ENCODE data around the gene LYL1.

Gene LYL1

GRCh38 chr19:13092606-13093235 lies 9.9 kb downstream of the LYL1 start:
- DNase-seq (ENCODE audit: low read depth, low spot score), result no peak

- no peak for DNase-seq (ENCODE audit: low read depth, low spot score)
Measured at GRCh38 chr19:13092158-13092543, 10.5 kb downstream of the LYL1 start.

GRCh38 chr19:13091400-13092157 lies 11.1 kb downstream of the LYL1 start:
- peak; percentile 53 for DNase-seq (ENCODE audit: low read depth, low spot score)

GRCh38 chr19:13090511-13091231 lies 12.0 kb downstream of the LYL1 start:
- DNase-seq (ENCODE audit: low read depth, low spot score), result no peak

- no peak for DNase-seq (ENCODE audit: low read depth, low spot score)
Measured at GRCh38 chr19:13089857-13090507, 12.7 kb downstream of the LYL1 start.

- no peak for DNase-seq (ENCODE audit: low read depth, low spot score)
Measured at GRCh38 chr19:13089139-13089856, 13.4 kb downstream of the LYL1 start.

GRCh38 chr19:13087795-13088537 lies 14.7 kb downstream of the LYL1 start:
- DNase-seq (ENCODE audit: low read depth, low spot score), result no peak

- DNase-seq (ENCODE audit: low read depth, low spot score), result no peak
Measured at GRCh38 chr19:13087295-13087694, 15.4 kb downstream of the LYL1 start.

GRCh38 chr19:13086341-13086740 lies 16.3 kb downstream of the LYL1 start:
- DNase-seq (ENCODE audit: low read depth, low spot score), result no peak

GRCh38 chr19:13085666-13086065 lies 17.0 kb downstream of the LYL1 start:
- no peak for DNase-seq (ENCODE audit: low read depth, low spot score)

- DNase-seq (ENCODE audit: low read depth, low spot score), result no peak
Measured at GRCh38 chr19:13083627-13084026, 19.0 kb downstream of the LYL1 start.

- DNase-seq (ENCODE audit: low read depth, low spot score), result no peak
Measured at GRCh38 chr19:13083008-13083404, 19.7 kb downstream of the LYL1 start.

GRCh38 chr19:13082192-13083007 lies 20.3 kb downstream of the LYL1 start:
- peak; percentile 93 for DNase-seq (ENCODE audit: low read depth, low spot score)

GRCh38 chr19:13079542-13079986 lies 23.1 kb downstream of the LYL1 start:
- DNase-seq (ENCODE audit: low read depth, low spot score), result no peak

- no peak for DNase-seq (ENCODE audit: low read depth, low spot score)
Measured at GRCh38 chr19:13078897-13079541, 23.6 kb downstream of the LYL1 start.

- DNase-seq (ENCODE audit: low read depth, low spot score), result no peak
Measured at GRCh38 chr19:13078381-13078780, 24.3 kb downstream of the LYL1 start.

- DNase-seq (ENCODE audit: low read depth, low spot score), result no peak
Measured at GRCh38 chr19:13077240-13077639, 25.4 kb downstream of the LYL1 start.

- DNase-seq (ENCODE audit: low read depth, low spot score), result no peak
Measured at GRCh38 chr19:13076787-13077186, 25.9 kb downstream of the LYL1 start.

GRCh38 chr19:13076320-13076719 lies 26.3 kb downstream of the LYL1 start:
- no peak for DNase-seq (ENCODE audit: low read depth, low spot score)
